HG02938 (cell line): ENCODE measurements around the gene CMPK2.
"Not testable (repeated sequence)": the region's sequence is repeated elsewhere in the genome, so short reads cannot be mapped to it uniquely, and the experiment has no call there.

Experiments
- ATAC-seq: cut with Tn5 transposase; IDR thresholded peaks from one replicate; pipeline ENCODE4 v1.9.1; 2021; ENCODE audit warnings: mild to moderate bottlenecking, moderate library complexity; ENCODE audit not compliant: unreplicated experiment

The CMPK2 gene, protein sequence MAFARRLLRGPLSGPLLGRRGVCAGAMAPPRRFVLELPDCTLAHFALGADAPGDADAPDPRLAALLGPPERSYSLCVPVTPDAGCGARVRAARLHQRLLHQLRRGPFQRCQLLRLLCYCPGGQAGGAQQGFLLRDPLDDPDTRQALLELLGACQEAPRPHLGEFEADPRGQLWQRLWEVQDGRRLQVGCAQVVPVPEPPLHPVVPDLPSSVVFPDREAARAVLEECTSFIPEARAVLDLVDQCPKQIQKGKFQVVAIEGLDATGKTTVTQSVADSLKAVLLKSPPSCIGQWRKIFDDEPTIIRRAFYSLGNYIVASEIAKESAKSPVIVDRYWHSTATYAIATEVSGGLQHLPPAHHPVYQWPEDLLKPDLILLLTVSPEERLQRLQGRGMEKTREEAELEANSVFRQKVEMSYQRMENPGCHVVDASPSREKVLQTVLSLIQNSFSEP

DNA sequence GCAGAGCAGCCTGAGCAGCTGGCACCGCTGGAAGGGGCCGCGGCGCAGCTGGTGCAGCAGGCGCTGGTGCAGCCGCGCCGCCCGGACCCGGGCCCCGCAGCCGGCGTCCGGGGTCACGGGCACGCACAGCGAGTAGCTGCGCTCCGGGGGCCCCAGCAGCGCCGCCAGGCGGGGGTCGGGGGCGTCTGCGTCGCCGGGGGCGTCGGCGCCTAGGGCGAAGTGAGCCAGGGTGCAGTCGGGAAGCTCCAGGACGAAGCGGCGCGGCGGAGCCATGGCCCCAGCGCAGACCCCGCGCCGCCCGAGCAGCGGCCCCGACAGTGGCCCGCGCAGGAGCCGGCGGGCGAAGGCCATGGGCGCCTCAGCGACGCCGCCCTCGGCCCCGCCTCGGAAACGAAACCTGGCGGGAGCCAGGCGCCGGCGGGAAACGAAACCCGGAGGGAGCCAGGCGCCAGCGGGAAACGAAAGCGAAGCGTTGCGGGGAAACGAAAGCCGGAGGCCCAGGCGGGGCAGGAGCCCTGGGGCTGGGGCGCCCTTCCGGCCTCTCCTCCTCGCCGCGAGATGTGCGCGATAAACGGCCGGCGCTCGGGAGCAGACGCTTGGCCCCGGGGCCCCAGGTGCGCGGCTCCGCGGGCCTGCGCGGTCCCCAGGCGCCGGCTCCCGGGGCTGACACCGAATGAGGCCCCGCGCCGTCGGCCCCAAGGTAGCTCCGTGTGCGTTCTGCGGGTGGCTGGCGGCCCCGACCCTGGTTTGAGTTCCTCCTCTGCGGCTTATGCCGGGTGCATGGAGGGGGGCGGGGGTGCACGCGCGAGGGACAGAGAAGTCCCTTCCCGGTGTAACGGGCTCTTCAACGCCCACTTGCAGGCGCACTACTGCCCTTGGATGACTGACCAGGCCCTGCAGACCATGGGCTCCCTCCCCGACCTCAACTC is at the start of gene CMPK2:
Gene CMPK2 (minus strand): TSS at position 562 of the 929 bp plus-strand sequence. CDS start 211 bp downstream, at position 351.
- peak; percentile 80 for ATAC-seq

GRCh38 chr2:6915399-6915798 is 49.7 kb upstream of the CMPK2 start:
- ATAC-seq = no peak

GRCh38 chr2:6914828-6915227 is 49.1 kb upstream of the CMPK2 start:
- no peak for ATAC-seq

- no peak for ATAC-seq
Measured at GRCh38 chr2:6913415-6914157, 47.9 kb upstream of the CMPK2 start.

GRCh38 chr2:6911721-6912120 is 46.0 kb upstream of the CMPK2 start:
- no peak for ATAC-seq

- ATAC-seq = peak; percentile 99
Measured at GRCh38 chr2:6909431-6910385, 44.0 kb upstream of the CMPK2 start.

GRCh38 chr2:6908291-6908690 is 42.6 kb upstream of the CMPK2 start:
- ATAC-seq = no peak

DNA sequence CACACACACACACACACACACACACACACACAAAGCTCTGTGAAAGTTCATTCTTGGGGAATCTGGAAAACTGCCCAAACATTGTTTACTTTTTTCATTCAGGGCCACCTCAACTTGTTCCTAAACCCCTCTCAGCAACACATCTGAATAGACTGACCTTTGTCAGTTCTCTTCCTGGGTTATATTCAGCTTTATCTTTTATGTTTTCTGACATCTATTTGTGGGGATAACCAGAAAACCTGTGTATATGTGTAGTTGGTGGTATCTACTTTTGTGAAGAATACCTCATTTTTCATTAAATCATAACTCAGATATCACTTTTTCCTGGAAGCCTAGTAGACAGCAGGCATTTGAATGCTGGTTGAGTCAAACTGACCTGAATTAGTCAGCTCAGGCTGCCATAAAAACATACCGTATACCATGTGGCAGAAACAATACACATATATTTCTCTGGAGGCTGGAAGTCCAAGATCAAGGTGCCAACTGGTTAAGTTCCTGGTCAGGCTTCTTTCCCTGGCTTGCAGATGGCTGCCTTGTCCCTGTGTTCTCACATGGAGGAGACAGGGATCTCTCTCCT is 40.5 kb upstream of the CMPK2 start:
- ATAC-seq = no peak

- ATAC-seq = no peak
Measured at GRCh38 chr2:6905668-6906067, 40.0 kb upstream of the CMPK2 start.

DNA sequence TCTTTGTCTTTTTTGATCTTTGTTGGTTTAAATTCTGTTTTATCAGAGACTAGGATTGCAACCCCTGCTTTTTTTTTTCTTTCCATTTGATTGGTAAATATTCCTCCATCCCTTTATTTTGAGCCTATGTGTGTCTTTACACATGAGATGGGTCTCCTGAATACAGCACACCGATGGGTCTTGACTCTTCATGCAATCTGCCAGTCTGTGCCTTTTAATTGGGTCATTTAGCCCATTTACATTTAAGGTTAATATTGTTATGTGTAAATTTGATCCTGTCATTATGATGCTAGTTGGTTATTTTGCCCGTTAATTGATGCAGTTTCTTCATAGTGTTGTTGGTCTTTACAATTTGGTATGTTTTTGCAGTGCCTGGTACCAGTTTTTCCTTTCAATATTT is 36.9 kb upstream of the CMPK2 start:
- not testable (repeated sequence) for ATAC-seq

DNA sequence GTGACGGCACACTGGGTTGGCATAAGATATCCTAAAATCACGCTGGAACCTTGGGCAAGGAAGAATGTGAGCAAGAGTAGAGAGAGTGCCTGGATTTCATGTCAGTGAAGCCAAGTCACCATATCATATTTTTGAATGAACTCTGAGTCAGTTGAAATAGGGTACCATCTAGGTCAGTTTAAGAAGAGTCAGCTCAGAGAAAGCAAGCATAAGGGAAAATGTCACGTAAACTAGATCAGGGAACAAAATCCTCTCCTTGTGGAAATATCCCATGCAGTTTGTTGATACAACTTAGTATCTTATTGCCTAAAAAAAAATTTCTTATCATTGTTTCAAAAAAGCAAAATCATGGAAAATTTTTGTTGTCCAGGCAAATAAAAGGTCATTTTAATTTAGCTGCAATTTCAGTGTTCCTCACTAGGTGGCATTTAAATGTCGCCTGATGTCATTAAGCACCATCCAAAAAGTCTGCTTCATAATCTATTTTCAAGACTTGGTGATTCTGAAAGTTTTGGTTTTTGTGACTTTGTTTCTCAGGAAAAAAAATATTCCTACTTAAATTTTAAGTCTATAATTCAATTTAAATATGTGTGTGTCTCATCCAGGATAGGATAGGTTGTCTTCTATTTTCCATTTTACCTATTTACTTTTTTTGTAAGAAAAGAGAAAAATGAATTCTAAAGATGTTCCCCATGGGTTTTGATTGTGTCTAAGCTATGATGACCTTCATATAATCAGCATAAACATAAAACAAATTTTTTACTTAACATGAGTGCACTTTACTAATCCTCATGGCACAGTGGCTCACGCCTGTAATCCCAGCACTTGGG is 31.4 kb upstream of the CMPK2 start:
- no peak for ATAC-seq

DNA sequence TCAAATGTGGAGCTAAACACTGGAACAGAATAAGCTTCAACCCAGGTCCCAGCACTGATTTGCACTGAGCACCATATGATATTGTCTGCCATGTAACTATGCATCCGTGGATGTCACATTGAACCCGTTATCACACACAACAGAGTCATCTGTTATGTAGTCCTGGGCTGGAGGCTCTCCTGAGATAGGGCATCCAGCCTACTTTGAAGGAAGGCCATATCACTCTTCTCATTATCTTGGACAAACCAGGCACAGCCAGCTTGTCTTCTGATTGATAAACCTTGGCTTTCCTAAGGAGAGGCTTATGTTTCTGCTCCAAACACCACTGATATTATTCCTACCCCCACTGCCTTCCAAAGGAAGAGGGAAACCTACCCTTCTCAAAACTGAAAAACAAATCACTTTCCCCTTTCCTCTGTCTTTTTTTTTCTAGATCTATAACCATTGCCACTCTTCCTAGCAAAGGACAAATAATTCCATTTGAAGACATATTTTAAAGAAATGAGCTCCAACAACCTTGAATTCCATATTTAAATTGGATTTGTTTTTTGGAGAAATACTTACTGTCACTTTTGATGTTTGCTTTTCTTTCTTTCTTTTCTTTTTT is 28.3 kb upstream of the CMPK2 start:
- no peak for ATAC-seq

DNA sequence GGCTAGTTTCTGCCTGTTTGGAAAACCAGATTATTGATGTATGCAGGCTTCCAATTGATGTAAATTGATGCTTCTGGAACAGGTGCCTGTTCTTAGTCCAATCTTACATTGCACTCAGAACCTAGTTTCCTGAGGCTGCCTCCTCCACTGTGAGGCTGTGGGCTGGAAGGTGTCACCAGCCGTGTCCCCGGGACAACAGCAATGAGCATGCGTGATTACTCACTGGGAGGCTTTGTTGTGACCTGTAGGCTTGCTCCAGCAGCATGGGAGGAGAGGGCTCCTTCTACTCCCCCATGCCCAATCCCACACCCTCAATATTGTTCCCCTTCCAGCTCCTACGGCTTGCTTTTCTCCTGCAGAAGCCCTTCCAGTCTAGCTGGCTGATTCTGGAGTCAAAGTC is 23.0 kb upstream of the CMPK2 start:
- no peak for ATAC-seq

DNA sequence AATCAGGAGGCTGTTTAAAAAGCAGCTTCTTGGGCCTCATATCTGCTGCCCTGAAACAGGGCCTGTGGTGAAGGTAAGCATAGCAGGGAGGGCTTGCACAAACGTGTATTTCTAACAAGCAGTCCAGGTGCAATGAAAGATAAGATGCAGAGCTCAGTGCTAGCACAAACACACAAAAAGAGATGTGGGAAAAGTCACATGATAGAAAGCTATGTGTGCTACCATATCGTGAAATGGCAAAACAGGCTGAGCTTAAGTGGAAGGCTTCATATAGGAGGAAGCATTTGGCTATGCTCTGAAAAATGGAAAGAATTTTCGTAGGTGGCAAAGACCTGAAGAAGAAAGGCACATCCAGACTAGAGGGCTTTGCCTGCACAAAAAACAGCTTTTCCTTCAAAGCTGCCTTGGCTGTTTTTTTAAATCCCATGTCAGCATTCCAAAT is 22.1 kb upstream of the CMPK2 start:
- ATAC-seq = no peak

- ATAC-seq = no peak
Measured at GRCh38 chr2:6885968-6886367, 20.3 kb upstream of the CMPK2 start.

- ATAC-seq = no peak
Measured at GRCh38 chr2:6885551-6885950, 19.8 kb upstream of the CMPK2 start.

DNA sequence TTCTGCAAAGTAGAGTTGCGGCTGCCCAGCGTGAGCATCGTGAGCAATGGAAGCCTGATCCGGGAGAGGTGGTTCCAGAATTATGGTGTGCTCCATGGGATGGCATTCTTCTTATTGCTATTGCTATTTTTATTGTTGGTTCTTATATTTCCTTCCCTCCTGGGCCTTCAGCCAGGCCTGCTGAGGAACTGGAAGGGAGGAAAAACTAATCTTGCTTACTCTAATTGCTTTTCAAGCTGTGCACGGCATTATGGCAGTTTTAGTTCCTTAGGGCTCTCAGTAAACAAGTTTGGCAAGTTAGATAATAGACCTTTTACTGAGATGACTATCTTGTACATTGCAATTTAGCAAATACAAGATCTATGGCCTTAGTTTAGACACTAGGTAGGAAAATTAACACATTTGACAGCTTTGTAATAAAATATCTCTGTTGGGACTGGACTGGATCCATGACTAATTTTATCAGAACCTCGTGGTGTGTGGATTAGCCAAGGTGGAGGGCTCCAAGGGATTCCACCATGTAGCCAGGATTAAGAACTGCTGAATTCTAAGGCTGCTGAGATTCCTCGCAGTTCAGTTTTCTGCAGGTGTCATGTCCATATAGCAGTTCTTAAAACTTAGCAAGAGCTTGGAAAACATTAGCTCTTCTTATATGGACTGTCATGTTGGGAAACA is 17.9 kb upstream of the CMPK2 start:
- no peak for ATAC-seq

DNA sequence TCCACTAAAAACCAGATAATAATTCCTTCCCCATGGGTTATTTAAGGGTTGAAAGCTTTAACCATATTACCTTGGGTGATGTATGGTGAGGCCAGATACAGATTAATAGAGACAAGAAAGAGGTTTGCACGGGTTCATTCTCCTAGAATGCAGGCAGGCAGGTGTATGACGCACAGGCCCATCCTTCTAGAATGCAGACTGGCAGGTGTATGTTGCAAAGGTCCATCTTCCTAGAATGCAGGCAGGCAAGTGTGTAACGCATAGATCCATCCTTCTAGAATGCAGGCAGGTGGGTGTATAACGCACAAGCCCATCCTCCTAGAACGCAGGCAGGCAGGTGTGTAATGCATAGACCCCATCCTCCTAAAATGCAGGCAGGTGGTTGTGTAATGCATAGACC is 15.8 kb upstream of the CMPK2 start:
- no peak for ATAC-seq
